NCI-H2171 (cell line): ENCODE data around the gene P4HA2.
A peak's percentile ranks its signal among the peaks of the same experiment; 100 is the strongest.

Experiments used
- DNase-seq: peaks from one replicate; lab custom pipeline; 2025; lab: John Stamatoyannopoulos, UW

P4HA2 gene

DNA sequence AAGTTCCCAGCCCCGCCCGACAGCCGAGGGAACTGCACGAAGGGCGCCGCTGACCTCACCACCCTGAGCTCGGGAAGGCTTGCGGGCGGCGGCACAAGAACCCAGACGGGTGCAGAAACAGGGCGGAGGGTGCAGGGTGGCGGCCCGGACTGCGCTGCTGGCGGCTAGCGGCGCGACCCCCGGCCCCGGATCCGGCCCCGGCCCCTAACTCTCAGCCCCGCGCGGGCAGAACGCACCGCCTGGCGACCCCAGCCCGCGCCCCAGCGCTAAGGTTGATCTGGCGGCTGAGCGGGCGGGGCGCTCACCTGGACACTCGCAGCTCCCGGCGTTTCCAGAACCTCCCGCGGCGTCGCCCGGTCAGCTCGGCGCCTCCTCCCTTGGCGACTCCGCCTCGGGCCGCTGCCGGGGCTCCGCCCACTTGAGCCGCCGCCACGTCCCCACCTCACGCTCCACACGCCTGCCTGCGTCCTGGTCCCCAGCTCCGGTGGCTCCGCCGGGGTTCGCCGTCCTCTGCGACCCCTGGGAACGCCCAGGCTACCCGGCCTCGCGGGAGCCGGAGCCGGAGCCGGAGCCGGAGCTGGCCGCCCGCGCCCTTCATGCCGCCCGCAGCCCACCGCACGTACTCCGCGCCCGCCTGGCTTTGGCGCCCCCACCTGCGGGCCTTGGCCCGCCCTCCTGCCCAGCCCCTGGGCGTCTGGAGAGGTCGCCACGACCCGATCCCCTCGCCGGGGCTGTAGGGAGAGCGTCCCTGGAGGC lies at the start of gene P4HA2:
TSS of gene P4HA2 (minus strand) at position 369 of the 756 bp plus-strand sequence. CDS start 9,227 bp downstream, outside the sequence.
- DNase-seq: peak; percentile 15

DNA sequence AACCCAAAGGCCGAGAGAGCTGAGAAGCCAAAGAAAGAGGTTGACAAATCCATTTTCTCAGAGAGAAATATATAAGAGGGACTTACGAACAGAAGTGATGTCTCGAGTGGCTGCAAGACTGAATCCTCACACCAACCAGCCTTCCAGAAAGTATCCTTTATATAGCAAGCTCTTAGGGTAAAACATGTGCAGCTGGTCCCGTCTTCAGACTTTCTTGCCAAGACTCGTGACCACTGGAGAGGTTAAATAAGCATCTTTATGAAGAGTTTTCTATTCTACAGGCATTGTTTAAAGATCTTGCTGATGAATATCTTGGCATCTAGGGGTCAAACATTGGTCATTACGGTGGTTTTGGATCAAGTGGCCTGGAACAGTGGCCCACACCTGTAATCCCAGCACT lies 49.6 kb upstream of the P4HA2 start:
- DNase-seq: no peak

DNA sequence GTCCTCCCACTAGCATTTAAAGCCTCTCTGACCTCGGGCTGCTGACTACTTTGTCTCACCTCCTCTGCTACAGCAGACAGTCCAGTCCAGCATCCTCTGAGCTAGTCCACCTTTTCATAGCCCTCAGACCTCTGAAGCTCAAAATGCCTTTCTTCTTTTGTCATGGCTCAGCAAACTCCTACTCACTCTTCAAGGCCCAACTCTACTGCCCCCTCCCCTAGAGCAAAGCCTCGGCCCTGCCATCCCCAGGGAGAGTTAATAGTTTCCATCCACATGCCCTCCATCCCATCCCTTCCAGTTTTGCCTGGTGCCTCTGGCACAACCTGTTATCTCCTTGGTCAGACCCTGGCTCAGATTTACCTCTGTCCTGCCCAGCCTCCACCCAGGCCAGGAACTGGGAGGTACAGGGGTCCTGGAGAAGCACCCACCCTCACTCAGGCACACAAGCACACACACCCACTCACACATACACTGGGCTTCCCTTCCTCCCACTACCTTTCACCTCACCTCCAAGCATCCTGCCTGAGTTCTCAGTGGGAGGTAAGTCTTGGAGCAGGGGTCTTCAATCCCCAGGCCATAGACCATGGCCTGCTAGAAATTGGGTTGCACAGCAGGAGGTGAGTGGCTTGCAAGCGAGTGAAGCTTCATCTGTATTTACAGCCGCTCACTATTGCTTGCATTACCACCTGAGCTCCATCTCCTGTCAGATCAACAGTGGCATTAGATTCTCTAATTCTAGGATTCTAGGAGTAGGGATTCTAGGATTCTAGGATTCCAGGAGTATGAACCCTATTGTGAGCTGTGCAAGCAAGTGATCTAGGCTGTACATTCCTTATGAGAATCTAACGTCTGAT lies 47.9 kb upstream of the P4HA2 start:
- DNase-seq: no peak

DNA sequence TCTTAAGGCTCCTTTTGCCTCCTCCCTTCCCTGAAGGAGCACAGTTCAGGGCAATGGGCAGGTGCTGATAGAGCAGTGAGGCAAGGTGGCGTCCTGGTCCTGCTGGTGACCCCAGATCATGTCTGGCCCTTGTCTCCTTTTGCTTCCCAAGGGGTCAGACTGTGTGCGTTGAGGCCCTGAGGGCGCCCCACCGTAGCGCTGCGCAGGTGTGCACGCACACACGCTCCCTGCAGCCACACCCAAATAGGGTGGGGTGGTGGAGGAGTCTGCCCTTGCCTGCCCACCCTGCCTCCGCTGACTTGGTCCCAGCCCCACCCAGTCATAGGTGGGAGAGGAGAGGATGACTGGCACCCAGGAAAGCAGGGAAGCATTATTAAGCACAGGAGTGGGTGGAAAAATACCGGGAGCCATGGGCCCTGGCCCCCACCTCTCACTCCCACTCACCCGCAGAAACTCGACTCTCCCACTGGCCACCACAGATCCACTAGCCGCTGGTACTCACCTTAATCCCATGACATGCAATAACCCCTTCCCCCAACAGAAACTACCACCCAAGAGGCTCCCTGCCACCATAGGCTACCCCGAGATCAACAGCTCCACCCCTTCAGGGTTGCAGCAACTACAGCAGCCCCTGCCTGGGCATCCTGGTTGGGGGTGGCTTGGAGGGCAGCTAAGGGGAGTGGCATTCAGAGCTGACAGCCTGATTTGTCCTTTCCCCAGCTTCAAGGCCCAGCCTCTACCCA lies 46.6 kb upstream of the P4HA2 start:
- DNase-seq: no peak

DNA sequence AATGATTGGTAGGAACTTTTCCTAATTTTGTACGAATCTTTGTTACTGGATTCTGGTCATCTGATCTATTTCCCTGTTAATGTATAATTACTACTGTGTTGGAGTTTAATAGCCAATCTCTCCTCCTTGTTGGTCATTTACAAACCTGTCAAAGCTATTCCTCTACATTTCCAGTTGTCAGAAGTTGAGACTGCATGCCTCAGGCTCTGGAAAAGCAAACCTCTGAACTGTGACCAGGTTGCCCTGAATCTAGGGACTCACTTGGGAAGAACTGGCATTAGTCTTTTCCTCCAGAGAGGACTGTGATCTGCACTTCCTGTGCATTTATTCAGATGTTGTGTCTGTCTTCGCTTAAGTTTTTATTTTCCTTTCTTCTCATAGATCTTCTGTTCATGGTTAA lies 46.0 kb upstream of the P4HA2 start:
- no peak for DNase-seq

DNA sequence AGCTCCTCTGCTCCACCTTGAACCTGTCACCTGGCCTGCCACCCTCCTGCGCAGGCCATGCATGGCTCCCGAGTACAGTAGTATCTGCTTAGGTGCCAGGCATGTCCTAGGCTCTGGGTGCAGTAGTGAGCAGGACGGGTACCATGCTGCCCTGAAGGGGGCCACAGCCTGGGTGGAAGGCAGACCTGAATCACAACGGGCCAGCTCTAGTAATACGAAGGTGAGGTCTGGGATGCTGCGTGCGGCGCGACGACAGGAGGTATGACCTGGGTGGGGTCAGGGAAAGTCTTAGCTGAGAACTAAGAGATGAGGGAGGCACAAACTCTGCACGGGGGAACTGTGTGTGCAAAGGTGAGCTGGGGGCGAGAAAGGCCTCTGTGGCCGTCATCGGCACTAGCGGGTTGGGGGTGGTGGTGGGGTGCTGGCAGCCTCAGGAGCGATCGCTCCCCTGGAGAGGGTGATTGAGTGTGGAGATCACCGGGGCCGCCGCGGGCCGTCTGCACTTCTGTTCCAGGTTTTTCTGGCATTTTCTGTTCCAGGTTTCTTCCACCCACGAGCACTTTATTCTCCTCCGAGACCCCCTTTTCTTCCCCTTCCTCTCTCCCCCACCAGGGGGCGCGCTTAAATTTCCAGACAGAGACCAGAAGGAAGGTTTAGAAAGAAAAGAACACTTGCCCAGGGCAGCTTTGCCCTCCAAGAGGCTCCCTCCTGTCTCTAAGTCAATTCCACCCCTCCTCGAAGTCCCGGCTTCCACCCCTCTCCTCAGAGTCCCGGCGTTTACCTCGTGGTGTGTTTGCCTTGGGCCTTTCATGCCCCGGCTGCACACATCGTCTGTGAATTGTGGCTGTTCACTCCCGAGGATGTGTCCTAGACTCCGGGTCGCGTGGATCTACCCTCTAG lies 44.9 kb upstream of the P4HA2 start:
- DNase-seq: no peak

DNA sequence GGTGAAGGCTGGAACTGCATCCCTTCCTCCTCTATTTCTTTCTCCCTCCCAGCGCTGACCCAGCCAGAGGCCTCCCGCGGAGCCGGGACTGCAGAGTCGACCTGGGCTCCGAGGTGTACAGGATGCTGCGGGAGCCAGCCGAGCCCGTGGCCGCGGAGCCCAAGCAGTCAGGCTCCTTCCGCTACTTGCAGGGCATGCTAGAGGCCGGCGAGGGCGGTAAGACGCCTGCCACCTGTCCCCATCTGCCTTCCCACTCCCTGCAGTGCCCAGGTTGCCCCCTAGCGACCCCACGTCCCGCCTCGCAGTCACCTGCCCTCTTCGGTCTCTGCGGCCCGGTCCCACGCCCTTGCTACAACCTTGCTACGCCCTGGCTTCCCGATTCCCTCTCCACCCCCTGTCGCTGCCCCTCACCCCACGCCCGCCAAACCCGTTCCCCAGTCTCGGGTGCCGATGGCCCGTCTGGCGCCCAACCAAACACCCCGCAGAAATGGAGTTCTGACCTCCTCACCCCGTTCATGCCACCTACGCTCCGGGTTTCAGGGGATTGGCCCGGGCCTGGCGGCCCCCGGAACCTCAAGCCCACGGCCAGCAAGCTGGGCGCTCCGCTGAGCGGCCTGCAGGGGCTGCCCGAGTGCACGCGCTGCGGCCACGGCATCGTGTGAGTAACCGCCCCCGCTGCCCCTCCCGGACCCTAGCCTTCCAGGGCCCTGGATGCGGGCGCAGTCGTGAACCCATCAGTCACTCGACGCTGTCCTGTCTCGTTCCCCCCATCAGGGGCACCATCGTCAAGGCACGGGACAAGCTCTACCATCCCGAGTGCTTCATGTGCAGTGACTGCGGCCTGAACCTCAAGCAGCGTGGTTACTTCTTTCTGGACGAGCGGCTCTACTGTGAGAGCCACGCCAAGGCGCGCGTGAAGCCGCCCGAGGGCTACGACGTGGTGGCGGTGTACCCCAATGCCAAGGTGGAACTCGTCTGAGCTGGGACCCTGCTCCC lies 43.9 kb upstream of the P4HA2 start:
- no peak for DNase-seq

DNA sequence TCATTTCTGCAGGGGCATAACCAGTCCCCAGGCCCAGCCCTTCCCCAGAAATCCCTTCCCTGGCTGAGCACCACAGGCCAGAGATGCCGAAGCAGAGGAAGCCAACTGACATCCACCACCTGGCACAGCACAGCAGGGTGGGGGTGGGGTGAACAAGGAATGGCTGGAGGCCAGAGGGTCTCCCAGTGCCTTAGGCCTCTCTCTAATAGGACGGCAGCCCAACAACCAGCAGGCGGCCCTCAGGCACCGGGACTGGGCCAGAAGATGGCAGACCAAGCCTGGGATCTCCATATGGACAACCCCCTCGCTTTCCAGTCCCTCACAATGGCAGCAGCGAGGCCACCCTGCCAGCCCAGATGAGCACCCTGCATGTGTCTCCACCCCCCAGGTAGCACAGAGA lies 43.1 kb upstream of the P4HA2 start:
- DNase-seq: no peak

DNA sequence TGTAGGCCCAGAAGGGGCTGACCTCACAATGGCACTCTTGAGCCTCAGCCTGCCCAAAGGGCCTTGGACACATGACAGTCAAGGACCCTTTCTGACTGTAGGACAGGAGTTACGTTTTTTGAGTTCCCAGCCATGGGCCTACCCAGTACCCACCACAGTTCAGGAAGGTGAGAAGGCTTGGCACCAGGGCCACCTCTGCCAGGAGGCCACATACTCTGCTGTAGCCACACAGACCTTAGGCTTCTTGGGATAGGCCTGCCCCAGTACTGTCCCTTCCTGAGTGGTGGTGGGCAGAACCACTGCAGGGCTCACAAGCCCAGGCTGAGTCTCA lies 42.6 kb upstream of the P4HA2 start:
- no peak for DNase-seq

DNA sequence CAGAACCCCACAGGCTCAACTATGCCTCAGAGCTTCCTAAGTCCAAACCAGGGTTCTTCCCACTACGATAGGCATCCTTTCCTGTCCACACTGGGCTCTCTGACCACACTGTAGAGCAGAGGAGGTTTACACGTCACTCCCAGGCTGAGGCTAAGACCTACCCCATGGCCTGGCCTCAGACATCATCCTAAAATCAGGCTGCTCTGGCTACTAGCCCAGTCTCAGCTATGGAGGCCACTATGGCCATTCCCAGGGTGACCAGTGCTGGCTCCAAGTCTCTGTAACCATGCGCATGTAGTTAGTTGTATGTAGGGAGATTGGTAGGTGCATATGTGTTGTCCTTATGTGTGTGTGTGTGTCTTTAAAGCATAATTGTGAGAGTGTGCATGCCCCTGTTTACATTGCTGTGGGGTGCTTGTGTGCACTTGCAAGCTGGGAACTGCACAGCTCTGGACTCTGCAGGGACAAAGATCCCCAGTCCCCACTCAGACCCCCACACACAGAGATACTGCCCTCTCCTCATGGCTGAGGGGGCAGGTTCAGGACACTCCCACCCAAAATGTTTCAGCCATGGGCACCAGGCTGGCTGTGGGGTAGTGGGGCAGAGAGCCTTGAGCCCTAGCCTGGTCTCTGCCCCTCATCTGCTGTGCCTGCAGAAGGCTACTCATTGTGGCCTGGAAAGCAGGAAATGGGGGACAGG lies 42.1 kb upstream of the P4HA2 start:
- DNase-seq: no peak

DNA sequence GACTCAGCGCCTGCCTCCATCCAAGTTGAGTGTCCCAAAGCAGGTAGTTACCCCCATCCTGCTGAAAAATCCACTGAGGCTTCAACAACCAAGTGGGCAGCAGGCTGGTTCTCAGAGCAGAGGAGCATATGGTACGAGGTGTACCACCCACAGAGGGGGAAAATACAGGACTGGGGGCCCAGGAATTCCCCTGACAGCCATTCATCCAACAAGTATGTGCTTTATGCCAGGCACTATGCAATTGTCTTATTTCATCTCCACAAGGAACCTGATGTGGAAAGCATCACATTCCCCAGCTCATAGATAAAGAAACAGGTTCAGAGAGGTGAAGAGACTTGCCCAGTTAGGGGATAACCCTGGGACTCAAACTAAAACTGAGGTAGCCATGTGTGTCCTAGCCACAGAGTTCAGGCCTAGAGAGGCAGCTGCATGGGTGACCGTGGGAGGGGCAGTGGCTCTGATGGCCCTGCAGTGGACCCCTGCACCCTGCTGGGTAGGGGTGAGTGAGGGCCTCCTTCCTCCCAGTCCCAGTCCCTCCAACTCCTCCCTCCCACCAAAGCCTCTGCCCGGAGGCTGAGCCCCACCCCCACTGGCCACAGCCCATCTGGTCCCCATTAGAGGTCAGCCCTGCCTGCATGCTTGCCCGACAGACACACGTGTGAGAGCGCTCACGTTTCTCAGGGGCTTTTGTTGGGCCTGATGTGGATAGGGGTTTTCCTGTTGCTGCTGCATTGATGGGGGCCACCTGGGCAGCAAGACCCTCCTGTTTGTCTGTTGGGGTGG lies 41.3 kb upstream of the P4HA2 start:
- no peak for DNase-seq

DNA sequence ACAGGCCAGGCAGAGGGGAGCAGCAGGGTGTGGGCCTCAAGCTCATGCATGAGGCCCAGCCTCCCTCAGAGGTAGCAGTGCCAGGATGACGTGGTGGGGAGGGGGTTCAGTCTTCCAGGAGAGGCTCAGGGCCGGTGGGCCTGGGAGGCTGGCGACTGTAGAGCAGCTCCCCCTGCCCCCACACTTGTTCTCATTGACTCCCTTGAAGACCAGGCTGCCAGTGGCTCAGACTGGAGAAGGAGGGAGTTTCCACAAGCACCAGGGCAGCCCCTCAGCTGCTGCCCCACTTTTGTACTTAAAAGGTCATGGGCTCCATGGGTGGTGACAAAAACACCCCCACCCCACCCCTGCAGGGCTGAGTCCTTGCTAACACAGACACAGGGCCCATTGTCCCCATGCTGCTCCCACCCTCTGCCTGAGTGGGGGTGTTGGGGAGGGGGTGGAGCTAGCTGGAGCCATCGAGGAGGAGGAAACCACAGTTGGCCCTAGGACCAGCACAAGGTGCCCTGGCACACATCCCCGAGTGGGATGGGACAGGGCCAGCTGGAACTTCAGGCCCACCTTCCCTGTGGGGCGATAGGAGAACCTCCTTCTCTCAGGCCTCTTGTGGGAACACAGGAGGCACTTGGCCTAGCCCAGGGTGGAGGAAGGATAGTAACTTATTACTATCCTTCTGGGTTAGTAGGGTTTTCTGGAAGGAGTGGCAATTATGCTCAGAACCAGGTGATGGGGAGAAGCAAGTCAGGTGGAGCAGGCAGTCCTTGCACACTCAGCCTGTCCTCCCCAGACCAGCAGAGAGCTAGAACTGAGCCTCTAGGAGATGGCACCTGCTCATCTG lies 40.5 kb upstream of the P4HA2 start:
- DNase-seq: no peak

DNA sequence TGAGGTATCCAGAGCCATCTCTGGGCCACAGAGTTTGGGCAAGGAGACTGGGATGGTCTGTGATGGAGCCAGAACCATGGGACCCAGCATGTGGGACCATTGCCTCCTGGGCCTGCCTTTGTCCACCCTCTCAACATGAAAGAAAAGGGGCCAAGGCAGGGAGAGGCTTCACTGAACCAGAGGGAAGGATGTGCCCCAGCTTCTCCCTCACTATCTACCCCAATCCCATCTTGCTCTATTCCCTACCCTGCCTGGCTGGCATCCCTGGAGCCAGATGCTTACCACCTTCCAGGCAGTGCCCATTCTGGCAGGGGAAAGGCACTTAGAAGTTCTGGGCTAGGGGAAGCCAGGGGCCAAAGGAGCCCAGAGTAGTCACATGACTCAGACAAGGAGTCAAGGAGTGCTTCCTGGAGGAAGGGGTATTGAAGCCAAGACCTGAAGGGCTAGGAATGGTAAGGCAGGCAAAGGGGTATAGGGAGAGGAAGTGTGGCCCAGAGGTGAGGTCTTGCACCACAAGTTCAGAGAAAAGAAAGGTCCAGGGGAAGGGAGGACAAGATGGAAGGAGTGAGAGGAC lies 39.6 kb upstream of the P4HA2 start:
- DNase-seq: no peak

DNA sequence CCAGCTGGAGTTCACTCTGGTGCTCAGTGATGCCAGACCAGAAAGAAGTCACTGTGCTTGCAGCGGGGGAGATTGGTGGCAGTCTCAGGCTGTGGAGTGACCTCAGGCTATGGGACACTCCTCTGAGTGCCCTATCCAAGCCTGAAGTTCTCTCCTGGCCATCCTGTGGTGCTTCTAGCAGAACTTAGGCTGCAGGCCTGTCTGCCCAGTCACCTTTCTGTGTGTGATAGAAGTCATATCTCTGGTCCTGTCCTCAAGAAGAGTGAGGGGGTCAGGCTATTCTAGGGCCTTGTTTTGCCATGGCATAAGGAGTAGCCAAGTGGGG lies 39.1 kb upstream of the P4HA2 start:
- no peak for DNase-seq

DNA sequence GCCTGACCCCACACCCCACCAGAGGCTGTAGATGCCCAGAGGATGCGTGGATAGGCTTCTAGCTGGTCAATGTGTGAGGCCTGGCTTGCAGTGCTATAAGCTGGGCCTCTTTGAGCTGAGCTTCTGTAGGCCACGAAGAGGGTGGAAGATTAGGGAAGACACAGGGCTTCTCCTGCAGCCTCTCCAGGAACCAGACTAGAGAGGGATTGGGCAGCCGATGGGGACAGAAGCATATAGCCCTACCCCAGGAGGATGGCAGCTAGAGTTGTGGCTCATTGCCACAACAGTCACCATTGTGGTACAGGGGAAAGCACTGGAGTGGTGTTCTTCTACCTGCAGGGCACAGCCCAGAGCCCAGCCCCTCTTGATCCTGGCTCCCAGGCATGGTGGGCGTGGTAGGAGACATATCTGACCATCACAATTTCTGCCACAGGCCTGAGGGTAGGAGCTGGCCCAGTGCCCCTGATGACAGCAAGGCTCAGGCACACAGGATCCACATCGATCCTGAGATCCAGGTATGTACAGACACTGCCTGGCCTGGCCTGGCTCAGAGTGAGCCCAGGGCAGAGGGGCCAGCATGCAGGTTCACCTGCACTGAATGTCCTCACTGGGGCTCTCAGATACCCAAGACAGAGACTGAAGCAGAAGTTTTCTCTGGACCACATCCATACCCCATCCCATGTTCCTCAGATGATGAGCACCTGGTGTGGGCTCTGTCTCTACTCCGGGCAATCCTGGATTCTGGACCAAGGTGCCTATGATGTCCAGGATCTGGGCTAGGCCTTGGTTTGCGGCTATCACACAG lies 38.6 kb upstream of the P4HA2 start:
- DNase-seq: no peak

DNA sequence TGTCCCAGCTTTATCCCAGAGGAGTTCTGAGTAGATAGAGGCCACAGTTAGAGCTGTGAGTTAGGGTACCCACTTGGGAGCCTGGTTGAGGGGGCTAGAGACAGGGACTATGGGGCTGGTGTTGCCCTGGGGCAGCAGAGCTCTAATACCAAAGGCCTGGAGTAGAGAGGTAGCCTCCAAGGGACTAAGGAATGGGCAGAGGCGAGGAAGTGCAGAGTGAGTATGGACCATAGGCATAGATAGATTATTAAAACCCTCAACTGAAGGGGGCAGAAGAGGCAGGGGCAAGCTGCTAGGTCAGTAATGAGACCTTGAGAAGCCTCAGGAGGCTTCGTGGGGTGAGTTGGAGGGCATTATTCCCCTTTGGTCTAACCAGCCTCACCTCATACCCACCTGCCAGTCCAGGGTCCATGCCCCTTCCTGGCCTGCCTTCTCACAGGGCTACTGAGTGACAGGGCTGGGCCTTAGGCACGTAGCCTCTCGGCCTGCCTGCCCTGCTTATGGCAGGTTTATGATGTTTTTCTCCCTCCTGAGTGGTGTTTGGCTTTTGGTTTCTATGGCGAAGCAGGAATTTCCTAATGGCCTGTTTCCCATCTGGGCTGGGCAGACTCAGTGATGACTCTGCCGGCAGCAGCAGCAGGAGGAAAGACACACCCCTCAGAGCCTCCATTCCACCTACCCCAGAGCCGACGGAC lies 37.8 kb upstream of the P4HA2 start:
- no peak for DNase-seq
